Spleen (tissue), 11 donors: Measurements from ENCODE around the gene CANT1. TPM values are rescaled to one million over a fixed set of nuclear protein-coding genes. Genes with fewer than 3 reads are reported as not detected.

Experiments
- DNase-seq: peaks from one replicate; pipeline ENCODE4 v3.0.0-alpha.2; 2020
- H3K27ac ChIP-seq, 8 donors: fragments of 200-600 bp; sonication (generic) in 7 of 8; 1 replicate in 4 of 8; 2 replicates in 4 of 8; pipeline versions ENCODE4 v1.5.0 to v1.8.0; 2016 to 2021; ENCODE audit warnings: inconsistent platforms in 4 of 8, mild to moderate bottlenecking in 4 of 8, moderate library complexity in 1 of 8
- H3K27me3 ChIP-seq, 7 donors: fragments of 200-600 bp; sonication (generic) in 6 of 7; replicated peaks in 1 of 7; 1 replicate in 4 of 7; 2 replicates in 3 of 7; pipeline versions ENCODE4 v1.5.0 to v1.8.0; 2016 to 2021; ENCODE audit warnings: inconsistent platforms in 3 of 7, mild to moderate bottlenecking in 1 of 7
- H3K36me3 ChIP-seq, 6 donors: fragments of 200-600 bp; sonication (generic) in 5 of 6; 1 replicate in 4 of 6; 2 replicates in 2 of 6; pipeline versions ENCODE4 v1.5.0 to v1.8.0; 2016 to 2021; ENCODE audit warnings: inconsistent platforms in 2 of 6
- H3K4me1 ChIP-seq, 6 donors: fragments of 200-600 bp; sonication (generic) in 5 of 6; 1 replicate in 3 of 6; 2 replicates in 3 of 6; pipeline versions ENCODE4 v1.5.0 to v1.8.0; 2016 to 2021; ENCODE audit warnings: inconsistent platforms in 3 of 6
- H3K4me3 ChIP-seq, 8 donors: fragments of 200-600 bp; sonication (generic) in 7 of 8; 1 replicate in 4 of 8; 2 replicates in 4 of 8; pipeline versions ENCODE4 v1.5.0 to v1.8.0; 2016 to 2021; ENCODE audit warnings: inconsistent platforms in 4 of 8, mild to moderate bottlenecking in 4 of 8, moderate library complexity in 2 of 8
- H3K9me3 ChIP-seq, 8 donors: fragments of 200-600 bp; sonication (generic) in 7 of 8; 1 replicate in 4 of 8; 2 replicates in 4 of 8; pipeline versions ENCODE4 v1.5.0 to v1.8.0; 2016 to 2021; ENCODE audit warnings: inconsistent platforms in 4 of 8
- POLR2A ChIP-seq, 3 donors: fragments of 450-650 bp; IDR thresholded peaks; one replicate each; pipeline ENCODE4 v1.5.1; 2017; ENCODE audit warnings: antibody characterized with exemption in 3 of 3, mild to moderate bottlenecking in 1 of 3
- POLR2AphosphoS5 ChIP-seq, 3 donors: sonication (generic); formaldehyde crosslinking; IDR thresholded peaks; one replicate each; pipeline ENCODE4 v1.5.1; 2017; ENCODE audit warnings: antibody characterized with exemption in 3 of 3
- WGBS, 5 donors: extraction: QIAGEN DNeasy Blood & Tissue Kit in 3 of 5; methylation state at CpG; one replicate each; pipeline versions ENCODE4 v1.1.5 to v1.1.7; 2013 to 2018; 5-methylcytosine and 5-hydroxymethylcytosine counted together
- intact Hi-C: fragments of 100-400 bp; cut with DNase I; formaldehyde crosslinking; loops from one replicate; pipeline ENCODE4 v1.15.0; 2023; ENCODE audit warnings: low total_unique reads
- polyA plus RNA-seq, 3 donors: library from polyadenylated mRNA; stranded (reverse); fragments of 200-250 nt; gene quantifications; one replicate each; pipeline ENCODE4 v1.2.1, GENCODE V29; 2013
- total RNA-seq, 7 donors: library from RNA; depleted of rRNA in 3 of 7; stranded (reverse); fragments of >200 nt in 3 of 7; fragmentation: NEBNext Ultra II Directional in 4 of 7; extraction: Animal tissue kit (Norgen Biotek cat#: 25700) in 4 of 7; gene quantifications; one replicate each; pipeline versions ENCODE4 v1.1.0 to v1.2.1, GENCODE V29; 2016 to 2021
- TF ChIP-seq, protein P1 (sequence below), 11 experiments: fragments of 200-600 bp in 7 of 11; fragments of 450-650 bp in 4 of 11; sonication (generic) in 4 of 11; IDR thresholded peaks in 8 of 11; conservative IDR thresholded peaks in 3 of 11; 1 replicate in 7 of 11; 2 replicates in 4 of 11; pipeline versions ENCODE4 v1.4.0 to v1.8.0; 2016 to 2021; ENCODE audit warnings: antibody characterized with exemption in 11 of 11, inconsistent platforms in 4 of 11, mild to moderate bottlenecking in 1 of 11
- donor health status: healthy with polysubstance abuse.
- donor health status: DM: no; HTN: no; CAD: no; lungs with moderate emphysema.
- donor health status: DM: no; HTN: no; CAD: no.
- donor health status: Bipolar disorder and iron deficiency.
- donor health status: healthy.
- donor health status: DM: no; HTN: no; CAD: no.
- donor health status: DM: yes; HTN: yes; CAD: no.

Gene CANT1
- total and polyA plus RNA-seq, 10 donors, result 11.2 to 76.6 (median 50.2) TPM

DNA sequence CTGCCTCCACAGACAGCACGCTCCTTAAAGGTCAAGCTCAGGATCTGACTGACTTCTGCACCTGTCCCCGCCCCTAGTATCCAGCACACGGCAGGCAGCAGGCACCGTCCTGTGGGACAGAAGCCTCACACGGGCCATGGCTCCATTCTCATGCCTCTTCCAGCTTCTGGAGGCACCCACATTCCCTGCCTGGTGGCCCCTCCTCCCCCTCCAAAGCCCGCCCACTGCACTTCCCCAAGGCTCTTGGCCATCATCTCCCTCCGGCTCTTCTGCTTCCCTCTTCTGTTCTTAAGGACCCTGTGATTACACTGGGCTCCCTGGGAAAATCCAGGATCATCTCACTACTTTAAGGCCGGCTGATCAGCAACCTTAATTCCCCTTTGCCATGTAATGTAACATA lies 3.5 kb downstream of the CANT1 start:
- intact Hi-C loops, result no loop called here
- DNase-seq, result no peak

DNA sequence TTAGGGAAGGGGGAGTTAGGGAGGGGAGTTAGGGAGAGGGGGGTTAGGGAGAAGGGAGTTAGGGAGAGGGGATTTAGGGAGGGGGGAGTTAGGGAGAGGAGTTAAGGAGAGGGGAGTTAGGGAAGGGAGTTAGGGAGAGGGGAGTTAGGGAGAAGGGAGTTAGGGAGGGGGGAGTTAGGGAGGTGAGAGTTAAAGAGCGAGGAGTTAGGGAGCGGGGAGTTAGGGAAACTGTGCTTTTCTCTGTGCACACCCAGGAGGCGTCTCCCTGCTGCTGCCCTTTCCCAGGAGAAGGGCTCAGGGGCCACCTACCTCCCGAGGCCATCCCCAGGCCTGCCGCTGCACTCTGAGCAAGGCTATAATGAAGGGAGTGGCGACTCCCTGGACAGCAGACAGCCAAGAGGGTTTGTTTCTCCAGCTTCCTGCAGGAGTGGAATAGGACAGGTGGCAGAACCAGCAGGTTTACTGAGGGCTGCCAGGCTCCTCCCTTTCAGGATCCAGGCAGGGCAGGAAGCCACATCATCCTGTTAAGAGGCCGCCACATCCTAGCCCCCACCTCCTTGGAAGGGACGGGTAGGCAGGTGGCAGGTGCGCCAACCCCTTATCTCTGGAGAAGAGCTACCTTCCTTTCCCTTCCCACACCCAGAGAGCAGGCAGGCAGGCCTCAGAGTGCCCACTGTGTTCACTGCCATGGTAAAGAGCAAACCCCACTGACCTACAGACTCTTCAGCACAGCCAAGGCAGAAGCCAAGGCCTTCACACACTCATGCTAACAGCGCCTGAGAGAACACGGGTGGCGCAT lies 4.3 kb downstream of the CANT1 start:
- H3K4me1 ChIP-seq, result peaks cover 36 to 76% (median 49%) of the 10 kb centered on the region in 6 donors
- intact Hi-C loops, result no loop called here
- H3K9me3 ChIP-seq, result no peaks in the 10 kb centered on the region
- DNase-seq, result no peak
- no peaks in the 10 kb centered on the region for H3K27me3 ChIP-seq
- peak overlapping the region in 5 of 8 donors; percentile 37 to 58 (median 44) for H3K27ac ChIP-seq
- TF ChIP-seq, protein P1, sequence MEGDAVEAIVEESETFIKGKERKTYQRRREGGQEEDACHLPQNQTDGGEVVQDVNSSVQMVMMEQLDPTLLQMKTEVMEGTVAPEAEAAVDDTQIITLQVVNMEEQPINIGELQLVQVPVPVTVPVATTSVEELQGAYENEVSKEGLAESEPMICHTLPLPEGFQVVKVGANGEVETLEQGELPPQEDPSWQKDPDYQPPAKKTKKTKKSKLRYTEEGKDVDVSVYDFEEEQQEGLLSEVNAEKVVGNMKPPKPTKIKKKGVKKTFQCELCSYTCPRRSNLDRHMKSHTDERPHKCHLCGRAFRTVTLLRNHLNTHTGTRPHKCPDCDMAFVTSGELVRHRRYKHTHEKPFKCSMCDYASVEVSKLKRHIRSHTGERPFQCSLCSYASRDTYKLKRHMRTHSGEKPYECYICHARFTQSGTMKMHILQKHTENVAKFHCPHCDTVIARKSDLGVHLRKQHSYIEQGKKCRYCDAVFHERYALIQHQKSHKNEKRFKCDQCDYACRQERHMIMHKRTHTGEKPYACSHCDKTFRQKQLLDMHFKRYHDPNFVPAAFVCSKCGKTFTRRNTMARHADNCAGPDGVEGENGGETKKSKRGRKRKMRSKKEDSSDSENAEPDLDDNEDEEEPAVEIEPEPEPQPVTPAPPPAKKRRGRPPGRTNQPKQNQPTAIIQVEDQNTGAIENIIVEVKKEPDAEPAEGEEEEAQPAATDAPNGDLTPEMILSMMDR (IDR thresholded peaks at IDR 0.05 in 8 of 11, conservative IDR thresholded peaks at IDR 0.05 in 3 of 11), result no peak
- peak in 1 of 3 donors; percentile 7 for TF ChIP-seq POLR2AphosphoS5 (IDR thresholded peaks at IDR 0.05)
- H3K4me3 ChIP-seq, result no peak overlapping the region
- H3K36me3 ChIP-seq, result peaks cover 0 to 53% (median 9%) of the 10 kb centered on the region in 6 donors
- WGBS, 5 donors, result 52 to 66% (median 57%) methylated on average over 10 to 12 of the region's 12 CpGs

More for the DNA sequence above, 3.5 kb downstream of the CANT1 start:
- peaks cover 0 to 45% (median 6%) of the 10 kb centered on the region in 6 donors for H3K36me3 ChIP-seq
- 75 to 84% (median 79%) methylated on average over 8 of the region's 8 CpGs for WGBS, 5 donors
- no peaks in the 10 kb centered on the region for H3K27me3 ChIP-seq
- no peak overlapping the region for H3K4me3 ChIP-seq
- no peaks in the 10 kb centered on the region for H3K9me3 ChIP-seq
- peaks cover 39 to 73% (median 55%) of the 10 kb centered on the region in 6 donors for H3K4me1 ChIP-seq
- H3K27ac ChIP-seq, result peak overlapping the region in 5 of 8 donors; percentile 37 to 58 (median 44)
- TF ChIP-seq POLR2AphosphoS5 (IDR thresholded peaks at IDR 0.05) (no peak), POLR2A (IDR thresholded peaks at IDR 0.05) (no peak)
- TF ChIP-seq, protein P1 (IDR thresholded peaks at IDR 0.05 in 8 of 11, conservative IDR thresholded peaks at IDR 0.05 in 3 of 11), result no peak

DNA sequence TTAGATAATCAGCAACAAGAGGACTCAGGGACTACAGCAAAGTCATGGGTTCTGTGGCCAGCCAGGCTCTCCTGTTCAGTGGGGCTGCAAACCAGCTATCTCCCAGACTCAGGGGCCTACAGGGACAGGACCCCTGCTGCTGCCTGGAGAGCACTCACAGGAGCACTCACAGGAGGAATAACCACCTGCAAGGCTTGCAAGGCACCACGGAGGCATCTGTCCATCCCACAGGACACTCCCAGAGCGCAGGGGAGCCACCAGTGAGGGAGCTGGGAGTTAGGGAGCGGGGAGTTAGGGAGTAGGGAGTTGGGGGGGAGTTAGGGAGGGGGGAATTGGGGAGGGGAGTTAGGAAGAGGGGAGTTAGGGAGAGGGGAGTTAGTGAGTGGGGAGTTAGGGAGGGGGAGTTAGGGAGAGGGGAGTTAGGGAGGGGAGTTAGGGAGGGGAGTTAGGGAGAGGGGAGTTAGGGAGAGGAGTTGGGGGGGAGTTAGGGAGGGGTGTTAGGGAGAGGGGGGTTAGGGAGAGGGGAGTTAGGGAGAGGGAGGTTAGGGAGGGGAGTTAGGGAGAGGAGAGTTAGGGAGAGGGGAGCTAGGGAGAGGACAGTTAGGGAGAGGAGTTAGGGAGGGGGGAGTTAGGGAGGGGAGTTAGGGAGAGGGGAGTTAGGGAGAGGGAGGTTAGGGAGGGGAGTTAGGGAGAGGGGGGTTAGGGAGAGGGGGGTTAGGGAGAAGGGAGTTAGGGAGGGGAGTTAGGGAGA lies 5.7 kb downstream of the CANT1 start:
- H3K4me1 ChIP-seq, result peaks cover 33 to 74% (median 51%) of the 10 kb centered on the region in 6 donors
- H3K36me3 ChIP-seq, result peaks cover 0 to 67% (median 18%) of the 10 kb centered on the region in 6 donors
- H3K4me3 ChIP-seq, result no peak overlapping the region
- no peak overlapping the region for H3K27ac ChIP-seq
- intact Hi-C loops, result no loop called here
- TF ChIP-seq POLR2A (IDR thresholded peaks at IDR 0.05), result no peak
- no peak for TF ChIP-seq POLR2AphosphoS5 (IDR thresholded peaks at IDR 0.05)
- TF ChIP-seq, protein P1 (IDR thresholded peaks at IDR 0.05 in 8 of 11, conservative IDR thresholded peaks at IDR 0.05 in 3 of 11), result no peak
- H3K27me3 ChIP-seq, result no peaks in the 10 kb centered on the region
- WGBS, 5 donors, result 79 to 88% (median 84%) methylated on average over 3 of the region's 3 CpGs
- no peak for DNase-seq
- H3K9me3 ChIP-seq, result no peaks in the 10 kb centered on the region
